Measurements from ENCODE around the gene PCP4L1. TPM values are rescaled to one million over a fixed set of nuclear protein-coding genes. Genes with fewer than 3 reads are reported as not detected.
A peak's percentile ranks its signal among the peaks of the same experiment; 100 is the strongest.
"Not testable (repeated sequence)": the region's sequence is repeated elsewhere in the genome, so short reads cannot be mapped to it uniquely, and the experiment has no call there.

Gene PCP4L1
- total and polyA plus RNA-seq, 2 experiments from 2014 or later, result not detected

GRCh38 chr1:161257109-161257508 is 1.4 kb upstream of the PCP4L1 start:
- peak; percentile 4 for DNase-seq
- H4K20me1 ChIP-seq (ENCODE audit: insufficient read depth); H2AFZ ChIP-seq; H3K79me2 ChIP-seq (ENCODE audit: insufficient read depth); H3K36me3 ChIP-seq (ENCODE audit: low read depth); H3K9ac ChIP-seq; H3K4me1 ChIP-seq (ENCODE audit: insufficient read depth); H3K4me2 ChIP-seq (ENCODE audit: unreplicated experiment); H3K27ac ChIP-seq; in situ Hi-C loops (cut with MboI); H3K4me3 ChIP-seq; H3K9me3 ChIP-seq (ENCODE audit: low read depth); H3K9me2 ChIP-seq (ENCODE audit: insufficient read depth); H3F3A ChIP-seq (ENCODE audit: insufficient read depth): not testable (repeated sequence)
- H3K27me3 ChIP-seq (replicated peaks; ENCODE audit: insufficient read depth), result peaks cover 41% of the 10 kb centered on the region
- WGBS, 2 experiments (ENCODE audit: low coverage in 1 of 2, low lambda C conversion rate in 2 of 2, missing lambda C conversion rate in 2 of 2), result 69 to 78% methylated on average over 5 of the region's 5 CpGs

DNA sequence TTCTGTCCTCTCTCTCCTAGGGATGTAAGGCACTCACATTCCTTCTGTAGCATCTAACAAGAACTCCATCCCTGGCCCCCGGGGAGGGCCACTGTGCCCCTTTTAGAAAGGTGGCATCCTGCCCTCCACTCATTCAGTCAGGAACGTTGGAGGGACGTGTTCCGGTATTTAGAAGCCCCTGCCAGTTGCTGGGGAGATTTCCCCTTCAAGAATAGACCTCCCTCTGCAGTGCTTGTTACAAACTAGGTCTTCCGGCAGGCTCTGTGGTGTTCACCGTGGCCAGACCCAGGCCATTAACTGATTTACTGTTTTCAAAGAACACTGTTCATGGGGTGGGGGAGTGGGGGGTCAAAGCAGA is 779 bp downstream of the PCP4L1 start:
- Histone ChIP-seq H3K36me3 (ENCODE audit: low read depth) (no peaks in the 10 kb centered on the region), H2AFZ (no peak overlapping the region), H3K4me1 (ENCODE audit: insufficient read depth) (0 out of 2 replicates have a peak, but pooled peaks cover 4% of the 10 kb centered on the region), H3F3A (ENCODE audit: insufficient read depth) (no peaks in the 10 kb centered on the region), H3K4me3 (no peak overlapping the region), H4K20me1 (ENCODE audit: insufficient read depth) (no peaks in the 10 kb centered on the region), H3K9ac (no peak overlapping the region), H3K27ac (no peak overlapping the region), H3K4me2 (ENCODE audit: unreplicated experiment) (no peak overlapping the region), H3K27me3 (replicated peaks; ENCODE audit: insufficient read depth) (peaks cover 41% of the 10 kb centered on the region), H3K9me2 (ENCODE audit: insufficient read depth) (no peaks in the 10 kb centered on the region), H3K79me2 (ENCODE audit: insufficient read depth) (no peaks in the 10 kb centered on the region), H3K9me3 (ENCODE audit: low read depth) (no peaks in the 10 kb centered on the region)
- whole genome bisulfite sequencing, 2 experiments (ENCODE audit: low coverage in 1 of 2, low lambda C conversion rate in 2 of 2, missing lambda C conversion rate in 2 of 2), result 22 to 25% methylated on average over 6 of the region's 6 CpGs
- no peak for TF ChIP-seq EZH2phosphoT487 (IDR thresholded peaks at IDR 0.05; ENCODE audit: insufficient read depth, low read depth)
- no peak for TF ChIP-seq EZH2 (IDR thresholded peaks at IDR 0.05; ENCODE audit: insufficient read depth, poor library complexity, severe bottlenecking)
- in situ Hi-C loops (cut with MboI), result no loop called here
- DNase-seq, result no peak

GRCh38 chr1:161259765-161260164 is 1.2 kb downstream of the PCP4L1 start:
- H3F3A ChIP-seq (ENCODE audit: insufficient read depth), result no peaks in the 10 kb centered on the region
- H3K36me3 ChIP-seq (ENCODE audit: low read depth), result no peaks in the 10 kb centered on the region
- no peak overlapping the region for H3K9ac ChIP-seq
- WGBS, 2 experiments (ENCODE audit: low coverage in 1 of 2, low lambda C conversion rate in 2 of 2, missing lambda C conversion rate in 2 of 2), result 85 to 100% methylated on average over 1 of the region's 1 CpG
- DNase-seq, result no peak
- peaks cover 41% of the 10 kb centered on the region for H3K27me3 ChIP-seq (replicated peaks; ENCODE audit: insufficient read depth)
- TF ChIP-seq EZH2phosphoT487 (IDR thresholded peaks at IDR 0.05; ENCODE audit: insufficient read depth, low read depth), result no peak
- TF ChIP-seq EZH2 (IDR thresholded peaks at IDR 0.05; ENCODE audit: insufficient read depth, poor library complexity, severe bottlenecking), result no peak
- H3K79me2 ChIP-seq (ENCODE audit: insufficient read depth), result no peaks in the 10 kb centered on the region
- no peaks in the 10 kb centered on the region for H3K9me2 ChIP-seq (ENCODE audit: insufficient read depth)
- H3K27ac ChIP-seq, result no peak overlapping the region
- in situ Hi-C loops (cut with MboI), result no loop called here
- H3K9me3 ChIP-seq (ENCODE audit: low read depth), result no peaks in the 10 kb centered on the region
- no peak overlapping the region for H3K4me3 ChIP-seq
- 0 out of 2 replicates have a peak, but pooled peaks cover 4% of the 10 kb centered on the region for H3K4me1 ChIP-seq (ENCODE audit: insufficient read depth)
- no peak overlapping the region for H3K4me2 ChIP-seq (ENCODE audit: unreplicated experiment)
- no peaks in the 10 kb centered on the region for H4K20me1 ChIP-seq (ENCODE audit: insufficient read depth)
- no peak overlapping the region for H2AFZ ChIP-seq

GRCh38 chr1:161260376-161261260 is 2.1 kb downstream of the PCP4L1 start:
- Histone ChIP-seq H2AFZ (no peak overlapping the region), H3K9me2 (ENCODE audit: insufficient read depth) (no peaks in the 10 kb centered on the region), H3K4me2 (ENCODE audit: unreplicated experiment) (no peak overlapping the region), H4K20me1 (ENCODE audit: insufficient read depth) (no peaks in the 10 kb centered on the region), H3K4me3 (no peak overlapping the region), H3K9me3 (ENCODE audit: low read depth) (no peaks in the 10 kb centered on the region), H3K4me1 (ENCODE audit: insufficient read depth) (0 out of 2 replicates have a peak, but pooled peaks cover 4% of the 10 kb centered on the region), H3K79me2 (ENCODE audit: insufficient read depth) (no peaks in the 10 kb centered on the region), H3F3A (ENCODE audit: insufficient read depth) (no peaks in the 10 kb centered on the region), H3K27ac (no peak overlapping the region), H3K36me3 (ENCODE audit: low read depth) (no peaks in the 10 kb centered on the region), H3K27me3 (replicated peaks; ENCODE audit: insufficient read depth) (peaks cover 41% of the 10 kb centered on the region), H3K9ac (no peak overlapping the region)
- in situ Hi-C loops (cut with MboI), result no loop called here
- no peak for DNase-seq
- TF ChIP-seq EZH2 (IDR thresholded peaks at IDR 0.05; ENCODE audit: insufficient read depth, poor library complexity, severe bottlenecking) (no peak), EZH2phosphoT487 (IDR thresholded peaks at IDR 0.05; ENCODE audit: insufficient read depth, low read depth) (no peak)
- WGBS, 2 experiments (ENCODE audit: low coverage in 1 of 2, low lambda C conversion rate in 2 of 2, missing lambda C conversion rate in 2 of 2), result 14 to 15% methylated on average over 9 of the region's 9 CpGs

Measured in GM23248 (cell line).